ENCODE data around the gene LRRN2. TPM values are rescaled to one million over a fixed set of nuclear protein-coding genes. Genes with fewer than 3 reads are reported as not detected.
A peak's percentile ranks its signal among the peaks of the same experiment; 100 is the strongest.

Gene LRRN2
- total RNA-seq, 2 donors from 2014 or later: not detected

GRCh38 chr1:204569478-204569877 is 116.1 kb downstream of the LRRN2 start:
- no peak for ATAC-seq
- no peak for DNase-seq (ENCODE audit: low spot score in 2 of 2)
- Mint-ChIP-seq H3K27ac (peak overlapping the region; percentile 63 to 85), H3K36me3 (peaks cover 0 to 4% of the 10 kb centered on the region in 2 donors), H3K9me3 (no peaks in the 10 kb centered on the region)

GRCh38 chr1:204568576-204569315 is 116.8 kb downstream of the LRRN2 start:
- no peak for DNase-seq (ENCODE audit: low spot score in 2 of 2)
- Mint-ChIP-seq H3K36me3 (peaks cover 0 to 4% of the 10 kb centered on the region in 2 donors), H3K9me3 (no peaks in the 10 kb centered on the region), H3K27ac (peak overlapping the region; percentile 63 to 85)
- ATAC-seq: no peak

Other genes starting within 250 kb of the LRRN2 start
- gene PIK3C2B, start 190.9 kb downstream of the LRRN2 start, total RNA-seq: 10 to 100 TPM; 26.3 to 65.6 TPM
- gene MDM4, start 169.3 kb downstream of the LRRN2 start, total RNA-seq: 10 to 100 TPM; 87.2 to 97.9 TPM
- 1 to 10 TPM in 1 of 2 donors, under 1 TPM in 1; 0.11 to 1.8 TPM for gene NFASC, start 185.1 kb upstream of the LRRN2 start, total RNA-seq

All from activated naive CD4-positive, alpha-beta T cell treated with anti-CD3 and anti-CD28 coated beads, Interleukin-2, amount 50 U/mL, for 72 hours (primary cell).